Vagina (tissue), 2 donors: ENCODE measurements around the gene CBX4.

Experiments used
- CTCF ChIP-seq, 3 experiments: fragments of 450-650 bp in 2 of 3; fragments of 200-600 bp in 1 of 3; sonication (generic) in 1 of 3; IDR thresholded peaks; one replicate each; pipeline ENCODE4 v1.5.1; 2017 to 2019; ENCODE audit warnings: antibody characterized with exemption in 3 of 3, mild to moderate bottlenecking in 2 of 3, moderate library complexity in 2 of 3
- POLR2AphosphoS5 ChIP-seq, 2 donors: sonication (generic); formaldehyde crosslinking; IDR thresholded peaks; one replicate each; pipeline ENCODE4 v1.9.0; 2017; ENCODE audit warnings: antibody characterized with exemption in 2 of 2, mild to moderate bottlenecking in 2 of 2, low read depth in 1 of 2; ENCODE audit not compliant: insufficient read depth in 1 of 2

GRCh38 chr17:79836972-79837887 lies 2.0 kb downstream of the CBX4 start:
- no peak for TF ChIP-seq CTCF (IDR thresholded peaks at IDR 0.05)
- TF ChIP-seq POLR2AphosphoS5 (IDR thresholded peaks at IDR 0.05; ENCODE audit: insufficient read depth in 1 of 2, low read depth in 1 of 2): peak in 1 of 2 donors; percentile 24
